Activated CD4-positive, alpha-beta T cell treated with anti-CD3 and anti-CD28 coated beads, Interleukin-2, Interleukin-4, amounts not matched to agents 100 ng/mL and 50 ng/mL, durations not matched to agents 16 hours and 8 hours (primary cell): ENCODE data around the gene IRGQ.
A peak's percentile ranks its signal among the peaks of the same experiment; 100 is the strongest.
"Not testable (repeated sequence)": the region's sequence is repeated elsewhere in the genome, so short reads cannot be mapped to it uniquely, and the experiment has no call there.

Source experiments
- DNase-seq: peaks from one replicate; pipeline ENCODE4 v3.0.0-alpha.2; 2020; ENCODE audit warnings: low spot score

IRGQ gene

GRCh38 chr19:43598445-43599240, 2.7 kb upstream of the IRGQ start:
- no peak for DNase-seq

GRCh38 chr19:43597876-43598275, 1.9 kb upstream of the IRGQ start:
- DNase-seq = no peak

- DNase-seq = no peak
These were observed 1.0 kb upstream of the IRGQ start for GRCh38 chr19:43596842-43597461.

GRCh38 chr19:43595605-43595998, 332 bp downstream of the IRGQ start:
- peak; percentile 12 for DNase-seq

GRCh38 chr19:43594710-43595604, 977 bp downstream of the IRGQ start:
- peak; percentile 66 for DNase-seq

- DNase-seq = no peak
These were observed 1.7 kb downstream of the IRGQ start for GRCh38 chr19:43594081-43594697.

- no peak for DNase-seq
These were observed 3.1 kb downstream of the IRGQ start for GRCh38 chr19:43592800-43593350.

- no peak for DNase-seq
These were observed 3.8 kb downstream of the IRGQ start for GRCh38 chr19:43591904-43592772.

- no peak for DNase-seq
These were observed 6.3 kb downstream of the IRGQ start for GRCh38 chr19:43589678-43590077.

GRCh38 chr19:43589277-43589676, 6.7 kb downstream of the IRGQ start:
- no peak for DNase-seq

- not testable (repeated sequence) for DNase-seq
These were observed 8.9 kb downstream of the IRGQ start for GRCh38 chr19:43587029-43587428.

- DNase-seq = no peak
These were observed 9.6 kb downstream of the IRGQ start for GRCh38 chr19:43586346-43586745.

- no peak for DNase-seq
These were observed 11.4 kb downstream of the IRGQ start for GRCh38 chr19:43584484-43584883.

GRCh38 chr19:43582495-43582894, 13.4 kb downstream of the IRGQ start:
- no peak for DNase-seq

GRCh38 chr19:43581467-43581866, 14.5 kb downstream of the IRGQ start:
- no peak for DNase-seq

GRCh38 chr19:43578787-43579186, 17.1 kb downstream of the IRGQ start:
- no peak for DNase-seq

GRCh38 chr19:43575955-43576878, 19.7 kb downstream of the IRGQ start:
- DNase-seq = no peak

GRCh38 chr19:43575156-43575950, 20.6 kb downstream of the IRGQ start, which contains the start of the genes PINLYP and XRCC1:
Gene PINLYP (plus strand): TSS chr19:43575801. CDS start chr19:43577192, 1,391 bp downstream.
Gene XRCC1 (minus strand): TSS chr19:43575527. CDS start chr19:43575458, 69 bp downstream.
- DNase-seq = peak; percentile 98
